Measurements from ENCODE around the gene ADAMTS1.
A peak's percentile ranks its signal among the peaks of the same experiment; 100 is the strongest.

ADAMTS1 gene

DNA sequence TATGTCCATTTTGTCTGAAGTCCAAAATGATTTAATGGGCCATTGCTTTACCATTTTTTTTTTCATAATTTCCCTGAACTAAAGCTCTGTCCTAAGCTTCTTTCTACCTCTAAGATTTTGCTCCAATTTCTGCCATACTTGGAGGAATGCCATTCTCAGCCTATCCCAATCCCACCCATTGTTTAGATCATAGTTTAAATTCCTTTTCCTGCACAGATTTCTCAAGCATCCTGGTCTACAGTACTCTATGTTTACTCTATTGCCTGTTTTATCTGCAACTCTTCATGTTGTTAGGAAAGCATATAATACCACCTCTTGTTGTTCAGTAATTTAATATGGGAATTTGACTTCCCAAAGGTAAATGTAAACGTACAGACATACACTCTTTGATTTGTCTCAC is 30.8 kb downstream of the ADAMTS1 start:
- no peak for DNase-seq

DNA sequence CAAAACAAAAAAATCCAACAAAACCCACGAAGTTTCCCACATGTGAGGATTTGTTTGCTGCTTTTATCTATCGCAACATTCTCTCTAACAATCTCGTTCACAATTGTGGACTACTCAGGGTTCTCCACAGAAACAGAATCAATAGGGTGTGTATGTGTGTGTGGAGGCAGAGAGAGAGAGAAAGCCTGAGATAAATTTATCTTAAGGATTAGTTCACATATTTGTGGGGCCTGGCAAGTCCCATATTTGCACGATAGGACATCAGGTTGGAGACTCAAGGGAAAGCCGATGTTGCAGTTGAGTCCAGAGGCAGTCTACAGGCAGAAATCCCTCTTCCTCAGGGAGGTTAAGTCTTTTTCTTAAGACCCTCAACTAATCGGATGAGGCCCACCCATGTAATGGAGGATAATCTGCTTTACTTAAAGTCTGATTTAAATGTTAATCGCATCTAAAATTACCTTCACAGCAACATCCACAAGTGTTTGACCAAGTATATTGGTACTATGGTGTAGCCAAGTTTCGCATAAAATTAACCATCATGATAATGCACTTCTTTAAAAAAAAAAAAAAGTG is 31.7 kb downstream of the ADAMTS1 start:
- no peak for DNase-seq

DNA sequence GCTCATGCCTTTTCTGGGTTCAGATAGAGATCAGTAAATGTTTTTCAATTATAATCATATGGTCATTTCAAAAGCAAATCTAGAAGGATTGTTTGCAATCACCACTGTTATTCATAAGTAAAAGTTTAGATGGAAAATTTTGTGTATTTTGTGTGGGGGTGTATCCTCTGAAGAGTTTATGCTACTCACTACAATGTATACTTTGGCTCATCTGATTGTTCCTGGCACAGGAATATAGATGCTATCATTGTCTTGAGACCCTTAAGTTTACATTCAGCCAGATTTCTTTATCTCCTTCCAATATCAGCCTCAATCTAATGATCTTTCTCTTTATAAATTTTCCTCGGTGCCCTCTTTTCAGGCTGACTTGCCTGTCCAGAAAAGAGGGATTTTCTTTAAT is 33.0 kb downstream of the ADAMTS1 start:
- no peak for DNase-seq

DNA sequence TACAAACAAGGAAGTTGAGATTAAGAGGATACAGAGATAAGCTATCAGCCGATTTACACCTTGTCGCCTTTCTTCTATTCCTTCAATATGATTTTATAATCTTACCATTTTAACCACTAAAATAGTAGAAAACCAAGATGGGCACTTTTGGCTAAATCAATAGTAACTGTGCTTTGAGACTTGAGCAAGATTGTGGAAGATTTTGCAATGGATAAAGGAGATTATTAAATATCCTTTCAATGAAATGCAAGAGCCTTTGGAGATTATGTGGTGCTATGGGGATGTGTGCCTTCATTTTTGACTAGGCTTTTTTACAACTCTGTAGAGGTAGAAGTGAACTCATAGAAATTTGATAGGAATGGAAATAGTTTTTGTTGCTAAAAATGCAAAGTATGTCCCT is 33.7 kb downstream of the ADAMTS1 start:
- no peak for DNase-seq

DNA sequence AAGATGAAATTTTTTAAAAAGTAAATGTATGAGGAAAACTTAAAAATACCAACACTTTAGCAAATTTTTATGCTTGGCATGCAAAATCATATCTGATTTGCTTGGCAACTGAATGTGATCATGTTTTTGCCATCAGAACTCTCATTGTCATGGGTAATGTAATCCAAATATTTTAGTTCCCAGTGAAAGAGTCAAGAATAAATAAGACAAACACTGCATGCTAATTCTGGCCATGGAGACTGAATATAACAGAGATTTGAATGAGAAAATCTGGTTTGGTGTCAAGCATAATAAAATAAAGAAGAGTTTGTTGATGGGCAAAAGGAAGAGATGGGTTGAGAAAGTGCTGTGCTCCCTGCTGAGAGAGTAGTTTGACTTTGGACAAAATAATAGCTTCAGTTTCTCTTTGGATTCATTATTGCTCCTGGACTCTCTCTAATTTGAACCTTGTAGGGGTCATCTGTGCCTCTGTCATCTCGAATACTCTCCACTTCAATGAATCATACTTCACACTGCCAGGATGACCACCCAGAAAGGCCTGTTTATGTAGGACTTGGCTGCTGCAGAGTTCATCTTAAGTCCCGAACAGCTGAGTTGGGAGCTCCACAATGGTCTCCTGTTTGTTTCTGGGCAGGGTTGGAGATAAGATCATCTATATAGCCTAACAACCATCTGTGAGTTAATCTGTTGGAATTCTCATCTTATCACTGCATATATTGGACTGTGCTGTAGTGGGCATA is 34.4 kb downstream of the ADAMTS1 start:
- DNase-seq: no peak

DNA sequence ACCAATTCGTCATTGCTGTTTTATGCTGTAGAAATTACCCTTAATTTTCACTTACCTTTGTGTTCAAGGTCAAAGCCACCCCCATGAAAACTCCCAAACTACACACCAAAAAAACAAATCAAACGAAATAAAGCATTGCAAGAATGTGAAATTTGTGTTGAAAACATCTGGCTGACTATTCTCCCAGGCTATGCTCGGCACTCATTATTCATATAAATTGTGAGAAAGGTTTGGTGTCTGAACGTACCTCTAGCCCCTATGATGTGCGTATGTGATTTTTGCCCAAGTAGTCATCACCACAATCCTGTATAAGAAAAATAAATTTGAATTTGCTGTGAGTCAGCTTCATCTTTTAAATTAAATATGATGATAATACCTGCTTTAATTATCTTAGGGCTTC is 34.9 kb downstream of the ADAMTS1 start:
- DNase-seq: no peak

DNA sequence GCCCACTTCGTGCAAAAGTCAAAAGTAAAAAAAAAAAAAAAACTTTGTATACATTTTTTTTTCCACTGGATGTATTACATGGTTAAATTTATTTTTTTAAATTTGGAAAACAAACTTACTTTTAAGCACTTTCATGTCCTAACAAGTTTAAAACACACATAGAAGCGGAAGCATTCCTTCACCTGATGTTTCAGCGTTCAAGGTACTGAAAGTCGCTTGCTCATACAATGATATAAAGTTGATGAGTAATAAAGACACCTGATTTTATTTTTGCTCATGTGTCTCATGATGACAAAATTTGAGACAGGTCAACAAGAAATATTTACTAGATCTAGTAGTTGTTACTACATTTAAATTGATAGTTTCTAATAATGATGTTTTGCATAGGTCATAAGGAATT is 35.5 kb downstream of the ADAMTS1 start:
- DNase-seq: no peak

DNA sequence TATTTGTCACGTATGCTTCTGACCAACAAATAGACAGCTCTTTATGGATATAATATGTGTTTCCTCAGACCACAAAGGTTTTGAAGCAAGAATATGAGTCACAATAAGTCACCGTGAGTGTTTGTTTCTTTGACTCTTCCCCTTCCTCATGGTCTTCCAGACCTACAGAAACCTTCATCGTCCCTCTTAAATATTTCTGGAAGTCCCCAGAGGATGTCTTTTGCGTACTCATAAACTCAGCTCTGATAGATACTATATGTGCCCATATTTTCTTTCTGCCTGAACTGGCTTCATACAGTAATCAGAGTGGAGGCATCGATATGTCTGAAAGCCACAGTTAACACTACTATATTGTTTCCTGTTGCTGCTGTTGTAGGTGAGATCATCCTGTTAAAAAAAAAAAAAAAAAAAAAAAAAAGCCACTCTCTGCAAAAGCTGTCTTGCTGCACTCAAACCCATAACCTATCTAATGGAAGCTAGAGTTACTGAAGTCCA is 38.4 kb downstream of the ADAMTS1 start:
- DNase-seq: no peak

DNA sequence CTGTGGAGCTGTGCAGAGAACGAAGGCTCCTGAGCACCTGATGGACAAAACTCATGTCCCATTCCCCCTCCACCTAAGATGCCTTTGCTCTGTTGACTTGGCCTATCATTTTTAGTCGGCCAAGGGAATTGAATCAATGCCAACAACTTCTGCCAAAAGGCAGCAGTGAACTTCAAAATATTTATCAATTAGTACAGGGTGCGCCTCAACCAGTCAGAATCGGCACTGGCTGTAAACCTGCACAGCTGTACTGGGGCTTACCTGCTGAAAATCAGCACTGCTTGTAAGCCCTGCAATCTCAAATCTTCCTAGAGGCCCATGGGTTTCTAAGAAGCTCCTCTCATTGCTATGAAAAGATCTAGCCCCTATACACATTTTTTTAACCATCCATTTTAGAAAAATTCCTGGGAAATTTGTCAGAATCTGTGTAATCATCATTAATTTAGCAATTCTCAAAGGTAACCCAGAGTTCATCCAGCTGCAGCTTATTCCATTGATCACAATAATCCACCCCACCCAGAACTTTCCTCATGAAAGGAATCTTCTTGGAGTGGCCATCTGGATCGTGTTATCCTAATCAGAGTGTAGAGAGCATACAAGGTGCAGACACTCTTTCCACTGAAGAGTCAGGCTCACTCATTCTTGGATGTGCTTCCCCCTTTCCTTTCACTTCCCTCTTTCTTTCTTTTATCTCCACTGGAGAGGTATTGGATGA is 40.2 kb downstream of the ADAMTS1 start:
- DNase-seq: no peak

DNA sequence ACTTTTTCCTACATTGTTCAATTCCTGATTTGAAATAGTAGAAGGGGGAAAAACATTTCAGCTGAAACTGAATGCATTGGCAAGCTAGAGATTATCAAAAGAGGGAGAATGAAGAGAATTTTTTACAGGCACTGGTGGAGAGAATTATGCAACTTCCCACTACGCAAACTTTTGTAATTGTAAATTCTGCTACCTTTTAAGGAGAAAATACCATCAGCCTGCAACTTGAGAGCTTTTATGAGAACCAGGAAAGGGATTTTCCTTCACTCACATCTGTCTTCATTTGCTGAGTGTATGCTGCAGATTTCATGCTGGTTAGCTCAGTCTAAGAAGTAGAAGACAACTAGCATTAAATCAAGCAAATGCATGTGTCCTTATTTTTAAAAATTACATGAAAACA is 43.7 kb downstream of the ADAMTS1 start:
- no peak for DNase-seq

DNA sequence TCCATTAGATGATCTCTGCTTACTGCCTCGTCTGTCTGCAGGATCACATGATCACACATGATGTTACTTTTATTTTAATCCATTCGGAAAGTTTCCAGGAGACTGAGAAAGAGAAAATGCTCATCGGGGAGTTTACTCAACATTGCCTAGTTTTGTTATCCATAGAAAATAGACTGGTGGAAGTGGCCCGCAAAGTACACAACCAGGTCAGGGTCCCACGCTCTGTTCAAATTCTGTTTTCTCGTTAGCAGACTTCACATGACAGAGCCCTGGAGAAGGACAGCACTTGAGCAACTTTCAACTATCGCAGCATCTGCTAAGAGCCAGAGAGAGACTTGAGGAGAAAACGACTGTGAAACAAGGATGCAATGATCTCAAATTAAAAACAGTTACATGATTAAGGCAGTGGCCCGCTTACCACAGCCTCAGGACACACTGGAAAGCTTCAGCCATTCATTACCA is 44.2 kb downstream of the ADAMTS1 start:
- DNase-seq: no peak

DNA sequence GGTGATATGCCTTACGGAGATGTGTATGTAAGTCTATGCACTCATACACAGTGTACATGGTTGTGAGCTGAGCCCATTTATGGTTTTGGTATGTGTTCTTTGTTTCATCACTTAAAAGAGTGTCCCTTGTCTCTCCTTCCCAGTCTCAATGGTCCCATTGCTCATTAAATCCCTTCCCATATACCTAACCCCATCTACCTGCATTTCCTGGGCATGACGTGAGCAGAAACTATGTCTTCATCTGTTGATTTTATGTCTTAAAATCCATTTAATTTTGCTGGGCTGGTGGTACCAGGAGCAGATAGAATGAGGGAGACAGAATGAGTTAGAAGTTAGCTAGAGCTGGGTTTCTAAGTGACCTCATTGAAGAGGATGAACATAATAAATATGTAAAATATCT is 44.8 kb downstream of the ADAMTS1 start:
- no peak for DNase-seq

DNA sequence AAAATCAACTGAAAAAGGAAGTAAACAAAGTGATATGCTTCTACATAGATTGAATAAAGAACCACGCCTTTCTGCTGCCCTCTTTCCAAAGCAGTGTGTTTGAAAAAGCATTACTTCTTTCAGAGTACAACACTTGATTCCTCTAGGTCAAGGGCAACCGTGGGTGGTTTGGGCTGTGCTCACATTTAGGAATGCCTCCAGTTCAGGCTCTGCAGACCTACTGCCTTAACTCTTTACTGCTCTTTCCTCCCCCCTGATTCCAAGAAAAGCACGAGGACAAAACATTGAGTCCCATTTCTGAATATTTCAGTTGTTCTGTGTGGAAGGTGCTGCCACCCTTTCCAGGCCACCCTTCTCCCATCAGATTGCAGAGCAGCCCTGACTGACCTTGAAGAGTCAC is 45.2 kb downstream of the ADAMTS1 start:
- DNase-seq: no peak

DNA sequence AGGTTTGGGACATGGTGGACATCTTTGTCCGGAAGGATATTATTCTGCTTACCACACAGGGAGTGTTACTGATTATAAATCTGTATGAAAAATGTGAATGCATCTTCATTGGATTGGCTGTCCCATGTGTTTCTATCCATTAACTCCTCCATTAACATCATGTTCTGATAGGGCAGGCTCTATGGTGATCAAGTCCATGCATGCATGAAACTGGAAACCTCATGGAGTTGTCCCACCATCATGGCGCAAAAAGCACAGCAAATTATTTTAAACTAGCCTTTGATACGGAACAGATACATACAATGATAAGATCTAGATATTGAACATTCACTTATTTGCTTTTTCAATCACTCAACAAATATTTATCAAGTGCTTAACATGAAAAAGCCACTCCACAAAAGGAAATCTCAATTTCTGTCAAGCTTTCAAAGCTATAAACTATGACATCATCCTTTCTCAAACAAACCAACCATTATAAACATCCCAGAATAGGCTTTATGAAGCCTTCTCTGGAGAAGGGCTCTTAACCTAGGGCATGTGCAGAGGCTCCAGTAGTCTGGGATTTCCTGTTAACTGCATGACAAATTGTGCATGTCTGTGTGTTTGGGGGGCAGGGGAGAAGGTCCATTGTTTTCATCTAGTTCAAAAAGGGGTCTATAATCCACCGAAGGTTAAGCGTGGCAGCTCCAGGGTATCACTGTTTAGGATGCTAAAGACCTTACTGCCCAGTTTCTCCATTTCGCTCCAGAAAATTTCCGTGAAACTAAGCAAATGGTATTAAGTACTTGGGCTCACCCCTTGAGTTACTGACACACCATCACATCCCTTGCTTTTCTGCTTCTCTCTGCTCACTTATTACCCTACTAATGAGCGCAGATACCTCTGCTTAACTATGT is 46.1 kb downstream of the ADAMTS1 start:
- no peak for DNase-seq

DNA sequence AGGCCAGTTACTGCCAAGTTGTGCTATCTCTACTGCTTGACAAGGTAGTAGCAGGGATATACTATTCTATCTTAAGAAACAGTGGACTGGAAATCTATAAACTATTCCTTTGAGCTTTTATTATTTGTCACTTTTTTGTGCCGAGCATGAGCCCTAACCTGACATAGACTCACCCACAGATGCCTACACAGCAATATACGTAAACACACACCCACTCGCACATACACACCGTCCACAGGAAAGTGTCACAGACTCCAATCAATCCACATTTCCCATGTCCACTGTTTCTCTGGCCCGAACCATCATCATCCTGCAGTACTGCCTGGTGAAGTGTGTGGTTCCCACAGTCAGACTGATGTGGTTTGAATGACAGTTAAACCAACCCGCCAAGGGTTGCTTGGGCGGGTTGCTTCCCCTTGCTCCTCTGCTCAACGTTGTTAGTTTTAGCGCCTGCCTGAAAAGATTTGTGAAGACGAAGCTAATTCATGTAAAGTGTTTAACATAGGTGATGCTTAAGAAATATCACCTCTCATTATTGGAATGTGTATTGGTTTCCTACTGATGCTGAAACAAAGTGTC is 47.2 kb downstream of the ADAMTS1 start:
- DNase-seq: no peak

DNA sequence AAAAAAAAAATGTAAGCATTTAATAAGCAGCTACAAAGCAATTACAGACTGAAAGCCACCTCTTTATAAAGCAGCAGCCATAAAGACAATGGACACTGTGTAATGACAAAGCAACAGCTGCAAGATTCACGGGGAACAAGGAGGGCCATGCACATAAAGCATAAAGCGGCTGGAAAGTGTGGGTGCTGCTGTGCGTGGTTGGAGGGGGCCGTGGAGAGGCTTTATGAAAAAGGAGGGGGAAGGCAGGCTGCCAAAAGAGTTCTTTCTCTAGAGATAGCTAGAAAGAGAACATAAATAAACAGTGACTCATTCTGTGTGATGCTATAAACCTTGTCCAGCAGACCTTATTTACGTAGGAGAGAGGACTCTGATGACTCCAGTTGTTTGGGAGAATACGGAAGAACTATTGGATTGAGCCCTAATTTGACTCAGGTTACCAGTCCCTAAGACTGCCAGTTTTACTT is 49.3 kb downstream of the ADAMTS1 start:
- DNase-seq: peak; percentile 27

DNA sequence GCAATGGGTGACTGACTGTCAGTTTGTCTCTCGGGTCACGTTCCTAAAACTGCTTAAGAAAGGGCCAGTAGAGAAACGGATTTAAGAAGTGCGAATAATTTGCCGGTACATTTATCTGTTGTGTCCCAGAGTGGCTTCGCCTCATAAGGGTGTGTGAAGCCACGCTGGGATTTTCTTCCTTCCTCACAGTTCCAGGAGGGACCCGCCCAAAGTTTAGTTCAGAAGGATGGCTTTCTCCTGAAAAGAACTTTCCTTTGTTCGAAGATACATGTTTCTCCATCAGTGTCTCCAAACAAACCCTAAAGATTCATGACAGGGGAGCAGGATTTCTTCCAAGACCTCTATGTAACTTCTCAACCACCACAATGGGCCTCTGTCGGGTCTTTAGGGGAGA is 49.8 kb downstream of the ADAMTS1 start:
- DNase-seq: no peak

DNA sequence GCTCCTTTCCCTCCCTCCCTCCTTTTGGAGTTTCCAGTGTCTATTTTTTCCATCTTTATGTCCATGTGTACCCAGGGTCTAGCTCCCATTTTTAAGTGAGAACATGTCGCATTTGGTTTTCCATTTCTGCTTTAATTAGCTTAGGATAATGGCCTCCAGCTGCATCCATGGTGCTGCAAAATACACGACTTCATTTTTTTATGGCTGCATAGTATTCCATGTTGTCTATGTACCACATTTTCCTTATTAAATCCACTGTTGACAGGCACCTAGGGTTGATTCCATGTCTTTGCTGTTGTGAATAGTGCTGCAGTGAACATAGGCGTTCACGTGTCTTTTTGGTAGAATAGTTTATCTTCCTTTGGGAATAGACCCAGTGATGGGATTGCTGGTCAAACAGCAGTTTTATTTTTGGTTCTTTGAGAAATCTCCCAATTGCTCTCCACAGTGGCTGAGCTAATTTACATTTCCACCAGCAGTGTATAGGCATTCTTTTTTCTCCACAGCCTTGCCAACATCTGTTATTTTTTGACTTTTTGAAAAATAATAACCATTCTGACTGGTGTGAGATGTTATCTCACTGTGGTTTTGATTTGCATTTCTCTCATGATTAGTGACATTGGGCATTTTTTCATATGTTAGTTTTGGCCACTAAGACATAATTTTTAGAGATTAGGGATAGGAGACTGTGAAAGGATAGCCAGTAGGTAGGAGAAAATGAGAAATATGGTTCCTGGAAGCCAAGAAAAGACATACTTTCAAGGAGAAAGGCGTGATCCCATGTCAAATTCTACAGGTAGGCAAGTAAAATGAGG is 50.4 kb downstream of the ADAMTS1 start:
- no peak for DNase-seq

DNA sequence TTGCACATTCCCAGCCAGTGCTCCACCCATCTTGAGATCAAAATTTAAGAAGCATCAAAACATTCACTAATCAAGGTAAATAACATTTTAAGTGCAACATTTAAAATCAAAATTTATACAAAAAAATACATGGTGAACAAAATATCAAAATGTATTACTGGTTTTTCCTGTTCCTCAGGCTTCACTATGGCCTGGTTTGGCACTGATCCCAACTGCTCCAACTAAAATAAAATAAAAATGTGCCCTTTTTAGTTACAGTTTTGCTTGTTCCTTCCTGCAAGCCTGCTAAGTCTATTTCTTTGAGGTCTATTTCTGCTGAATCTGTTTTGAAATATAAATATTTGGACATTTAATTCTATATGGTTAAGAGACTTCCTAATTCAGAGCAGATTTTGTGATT is 54.9 kb downstream of the ADAMTS1 start:
- DNase-seq: no peak

DNA sequence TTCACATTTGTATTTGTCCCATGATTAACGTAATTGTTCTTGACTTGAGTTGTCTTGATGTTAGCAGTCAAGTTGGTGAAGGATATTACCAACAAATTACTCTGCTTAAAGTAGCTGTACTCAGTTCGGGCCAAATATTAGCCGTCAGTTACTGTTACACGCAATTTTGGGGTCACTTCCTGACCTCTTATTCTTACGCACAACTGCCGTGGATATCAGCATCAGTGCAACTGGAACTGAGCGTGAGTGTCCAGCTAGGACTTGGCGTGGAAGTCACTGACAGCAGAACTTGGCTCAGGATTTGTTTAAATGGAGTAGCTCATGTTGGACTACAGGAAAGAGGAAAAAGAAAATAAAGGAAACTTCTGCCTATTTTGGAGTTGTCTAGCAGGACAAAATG is 56.4 kb downstream of the ADAMTS1 start:
- no peak for DNase-seq
